Neural cell (in vitro differentiated cells): ENCODE results near the gene NEK2. TPM values are rescaled to one million over a fixed set of nuclear protein-coding genes. Genes with fewer than 3 reads are reported as not detected.

ENCODE experiments used
- H2AFZ ChIP-seq: fragments of 200-600, 300-800 bp; sonication (generic), shearing (Covaris generic); 2 replicates; pipeline ENCODE4 v1.6.0; 2014; ENCODE audit warnings: low read depth, mild to moderate bottlenecking, antibody characterized with exemption, low read length, moderate library complexity
- H3F3A ChIP-seq: fragments of 200-600 bp; shearing (Covaris generic); 2 replicates; pipeline ENCODE4 v1.6.1; 2016; ENCODE audit warnings: mild to moderate bottlenecking, moderate library complexity, mixed read lengths, antibody characterized with exemption, low read length; ENCODE audit not compliant: insufficient read depth, poor library complexity, severe bottlenecking
- H3K27ac ChIP-seq: fragments of 200-600, 300-800 bp; sonication (generic), shearing (Covaris generic); 2 replicates; pipeline ENCODE4 v1.5.1; 2014; ENCODE audit warnings: mild to moderate bottlenecking, low read length, moderate library complexity
- H3K27me3 ChIP-seq: fragments of 300-800, 200-600 bp; sonication (generic), shearing (Covaris generic); 2 replicates; pipeline ENCODE4 v1.6.0; 2014; ENCODE audit warnings: mild to moderate bottlenecking, low read depth, low read length, moderate library complexity; ENCODE audit not compliant: insufficient read depth
- H3K36me3 ChIP-seq: fragments of 300-800, 200-600 bp; sonication (generic), shearing (Covaris generic); 2 replicates; pipeline ENCODE4 v1.5.1; 2014; ENCODE audit warnings: mild to moderate bottlenecking, antibody characterized with exemption, low read length, moderate library complexity; ENCODE audit not compliant: insufficient read depth
- H3K4me2 ChIP-seq: fragments of 300-800, 200-600 bp; sonication (generic), shearing (Covaris generic); 2 replicates; pipeline ENCODE4 v1.6.0; 2014; ENCODE audit warnings: mild to moderate bottlenecking, low read length
- H3K4me3 ChIP-seq: fragments of 300-800, 200-600 bp; sonication (generic), shearing (Covaris generic); 2 replicates; pipeline ENCODE4 v1.5.1; 2014; ENCODE audit warnings: mild to moderate bottlenecking, low read length, moderate library complexity
- H3K79me2 ChIP-seq: fragments of 200-600 bp; shearing (Covaris generic); replicated peaks from 2 replicates; pipeline ENCODE4 v1.6.0; 2014; ENCODE audit warnings: mild to moderate bottlenecking, low read length, moderate library complexity; ENCODE audit not compliant: insufficient read depth
- H3K9ac ChIP-seq: fragments of 300-800, 200-600 bp; sonication (generic), shearing (Covaris generic); 2 replicates; pipeline ENCODE4 v1.6.1; 2016; ENCODE audit warnings: mild to moderate bottlenecking, low read length, mixed read lengths
- H3K9me2 ChIP-seq: fragments of 200-600 bp; shearing (Covaris generic); 2 replicates; pipeline ENCODE4 v1.6.1; 2016; ENCODE audit warnings: mild to moderate bottlenecking, low read length, mixed read lengths; ENCODE audit not compliant: insufficient read depth
- H3K9me3 ChIP-seq: fragments of 200-600, 300-800 bp; sonication (generic), shearing (Covaris generic); 2 replicates; pipeline ENCODE4 v1.6.1; 2016; ENCODE audit warnings: mild to moderate bottlenecking, mixed run types, low read length, moderate library complexity, mixed read lengths
- H4K20me1 ChIP-seq: fragments of 200-600 bp; shearing (Covaris generic); 2 replicates; pipeline ENCODE4 v1.6.1; 2016; ENCODE audit warnings: mild to moderate bottlenecking, mixed run types; ENCODE audit not compliant: insufficient read depth
- EP300 ChIP-seq: fragments of 450-650 bp; conservative IDR thresholded peaks from 2 replicates; pipeline ENCODE4 v1.6.1; 2014; ENCODE audit warnings: antibody characterized with exemption, mild to moderate bottlenecking, moderate library complexity; ENCODE audit not compliant: poor library complexity, severe bottlenecking
- EZH2 ChIP-seq: fragments of 200-600, 300-800 bp; shearing (Covaris generic), sonication (generic); IDR thresholded peaks from 2 replicates; pipeline ENCODE4 v1.6.1; 2014; ENCODE audit warnings: antibody characterized with exemption, low read length, borderline replicate concordance, mild to moderate bottlenecking; ENCODE audit not compliant: insufficient read depth, poor library complexity, severe bottlenecking
- MXI1 ChIP-seq: fragments of 450-650 bp; conservative IDR thresholded peaks from 2 replicates; pipeline ENCODE4 v1.6.1; 2014; ENCODE audit warnings: antibody characterized with exemption, mild to moderate bottlenecking; ENCODE audit not compliant: poor library complexity, severe bottlenecking
- POLR2AphosphoS5 ChIP-seq: IDR thresholded peaks from 2 replicates; pipeline ENCODE4 v1.6.1; 2012
- RAD21 ChIP-seq: fragments of 450-650 bp; conservative IDR thresholded peaks from 2 replicates; pipeline ENCODE4 v1.6.1; 2014; ENCODE audit warnings: antibody characterized with exemption, mild to moderate bottlenecking, moderate library complexity
- REST ChIP-seq: IDR thresholded peaks from 2 replicates; pipeline ENCODE4 v1.6.1; 2012; ENCODE audit warnings: borderline replicate concordance
- SMC3 ChIP-seq: fragments of 450-650 bp; conservative IDR thresholded peaks from 2 replicates; pipeline ENCODE4 v1.6.1; 2014; ENCODE audit warnings: antibody characterized with exemption, mild to moderate bottlenecking, moderate library complexity; ENCODE audit not compliant: poor library complexity
- TAF1 ChIP-seq: IDR thresholded peaks from 2 replicates; pipeline ENCODE4 v1.6.1; 2012; ENCODE audit warnings: low read depth
- polyA plus RNA-seq: library from polyadenylated mRNA; depleted of rRNA; stranded (reverse); fragments of >200 nt; gene quantifications from 2 replicates; pipeline ENCODE4 v1.2.3, GENCODE V29; 2014
- TF ChIP-seq, protein P1 (sequence below): fragments of 450-650 bp; IDR thresholded peaks from 2 replicates; pipeline ENCODE4 v1.5.1; 2014; ENCODE audit warnings: antibody characterized with exemption, mild to moderate bottlenecking, moderate library complexity; ENCODE audit not compliant: poor library complexity, severe bottlenecking

Gene NEK2
- polyA plus RNA-seq, 1 donor from 2014 or later: 0.98 TPM

- Histone ChIP-seq H3K4me2 (no peak overlapping the region), H3K27ac (no peak overlapping the region), H3K79me2 (no peaks in the 10 kb centered on the region), H3K9me3 (no peaks in the 10 kb centered on the region), H3K27me3 (no peaks in the 10 kb centered on the region), H3K9me2 (no peaks in the 10 kb centered on the region), H4K20me1 (no peaks in the 10 kb centered on the region), H3F3A (no peaks in the 10 kb centered on the region), H3K4me3 (no peak overlapping the region), H2AFZ (no peak overlapping the region), H3K36me3 (no peaks in the 10 kb centered on the region), H3K9ac (no peak overlapping the region)
- TF ChIP-seq EP300 (no peak), POLR2AphosphoS5 (no peak), REST (no peak), TAF1 (no peak), RAD21 (no peak), EZH2 (no peak), SMC3 (no peak), MXI1 (no peak)
- TF ChIP-seq, protein P1, sequence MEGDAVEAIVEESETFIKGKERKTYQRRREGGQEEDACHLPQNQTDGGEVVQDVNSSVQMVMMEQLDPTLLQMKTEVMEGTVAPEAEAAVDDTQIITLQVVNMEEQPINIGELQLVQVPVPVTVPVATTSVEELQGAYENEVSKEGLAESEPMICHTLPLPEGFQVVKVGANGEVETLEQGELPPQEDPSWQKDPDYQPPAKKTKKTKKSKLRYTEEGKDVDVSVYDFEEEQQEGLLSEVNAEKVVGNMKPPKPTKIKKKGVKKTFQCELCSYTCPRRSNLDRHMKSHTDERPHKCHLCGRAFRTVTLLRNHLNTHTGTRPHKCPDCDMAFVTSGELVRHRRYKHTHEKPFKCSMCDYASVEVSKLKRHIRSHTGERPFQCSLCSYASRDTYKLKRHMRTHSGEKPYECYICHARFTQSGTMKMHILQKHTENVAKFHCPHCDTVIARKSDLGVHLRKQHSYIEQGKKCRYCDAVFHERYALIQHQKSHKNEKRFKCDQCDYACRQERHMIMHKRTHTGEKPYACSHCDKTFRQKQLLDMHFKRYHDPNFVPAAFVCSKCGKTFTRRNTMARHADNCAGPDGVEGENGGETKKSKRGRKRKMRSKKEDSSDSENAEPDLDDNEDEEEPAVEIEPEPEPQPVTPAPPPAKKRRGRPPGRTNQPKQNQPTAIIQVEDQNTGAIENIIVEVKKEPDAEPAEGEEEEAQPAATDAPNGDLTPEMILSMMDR: no peak
These were observed 35.2 kb downstream of the NEK2 start for GRCh38 chr1:211640301-211640630.

DNA sequence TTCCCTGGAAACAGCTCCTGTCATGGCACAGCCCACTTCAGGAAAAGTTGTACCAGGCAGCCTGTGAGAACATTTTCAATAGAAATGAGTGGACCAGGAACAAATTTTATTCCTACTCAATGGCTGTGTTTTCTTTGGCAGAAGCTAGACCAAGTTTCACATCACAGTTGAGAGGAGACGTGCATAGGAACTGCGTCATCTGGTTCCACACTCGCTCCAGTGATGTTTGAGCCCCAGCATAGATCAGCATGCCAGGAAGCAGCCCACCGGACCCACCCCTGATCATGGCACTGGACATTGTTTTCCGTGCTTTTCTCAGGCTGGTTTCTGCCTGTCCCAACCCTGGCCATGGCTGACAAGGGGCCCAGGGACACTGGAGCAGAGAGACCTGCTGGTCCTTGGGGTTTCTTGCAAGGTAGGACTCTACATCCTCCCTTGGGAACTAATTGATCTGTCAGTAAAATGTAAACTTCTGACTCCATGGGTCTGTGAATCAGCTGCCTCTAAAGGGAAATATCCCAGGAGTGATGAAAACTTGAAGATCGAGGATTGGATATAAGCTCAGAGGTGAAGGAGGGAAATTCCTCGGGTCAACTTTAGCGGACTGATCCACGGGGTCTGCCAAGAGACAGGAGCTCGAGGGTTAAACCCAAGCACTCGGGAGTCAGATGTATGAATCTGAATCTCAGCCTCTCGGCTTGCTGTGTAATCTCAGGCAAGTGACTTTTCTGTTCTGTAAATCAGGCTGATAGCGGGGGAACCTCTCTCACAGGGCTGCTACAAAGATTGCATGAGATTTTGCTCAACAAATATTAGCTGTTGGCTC lies 35.7 kb downstream of the NEK2 start:
- Histone ChIP-seq H3K79me2 (no peaks in the 10 kb centered on the region), H4K20me1 (no peaks in the 10 kb centered on the region), H3K4me2 (no peak overlapping the region), H3K4me3 (no peak overlapping the region), H3K27me3 (no peaks in the 10 kb centered on the region), H3K9ac (no peak overlapping the region), H3K9me3 (no peaks in the 10 kb centered on the region), H3F3A (no peaks in the 10 kb centered on the region), H3K27ac (no peak overlapping the region), H3K9me2 (no peaks in the 10 kb centered on the region), H2AFZ (no peak overlapping the region), H3K36me3 (no peaks in the 10 kb centered on the region)
- TF ChIP-seq SMC3 (no peak), REST (no peak), EP300 (no peak)
